GM12864 (cell line): Measurements from ENCODE around the gene GPATCH2.

Source experiments
- DNase-seq: peaks from one replicate; pipeline ENCODE4 v3.0.0-alpha.2; 2011; ENCODE audit warnings: low read depth
- H3K4me3 ChIP-seq: 2 replicates; pipeline ENCODE4 v1.5.1; 2011; ENCODE audit warnings: mild to moderate bottlenecking, low read depth, low read length, control low read depth
- CTCF ChIP-seq: IDR thresholded peaks from 2 replicates; pipeline ENCODE4 v1.5.1; 2011; ENCODE audit warnings: low read depth, mild to moderate bottlenecking, moderate library complexity, low read length, control low read depth, inconsistent platforms; ENCODE audit errors: missing control alignments

GPATCH2 gene

DNA sequence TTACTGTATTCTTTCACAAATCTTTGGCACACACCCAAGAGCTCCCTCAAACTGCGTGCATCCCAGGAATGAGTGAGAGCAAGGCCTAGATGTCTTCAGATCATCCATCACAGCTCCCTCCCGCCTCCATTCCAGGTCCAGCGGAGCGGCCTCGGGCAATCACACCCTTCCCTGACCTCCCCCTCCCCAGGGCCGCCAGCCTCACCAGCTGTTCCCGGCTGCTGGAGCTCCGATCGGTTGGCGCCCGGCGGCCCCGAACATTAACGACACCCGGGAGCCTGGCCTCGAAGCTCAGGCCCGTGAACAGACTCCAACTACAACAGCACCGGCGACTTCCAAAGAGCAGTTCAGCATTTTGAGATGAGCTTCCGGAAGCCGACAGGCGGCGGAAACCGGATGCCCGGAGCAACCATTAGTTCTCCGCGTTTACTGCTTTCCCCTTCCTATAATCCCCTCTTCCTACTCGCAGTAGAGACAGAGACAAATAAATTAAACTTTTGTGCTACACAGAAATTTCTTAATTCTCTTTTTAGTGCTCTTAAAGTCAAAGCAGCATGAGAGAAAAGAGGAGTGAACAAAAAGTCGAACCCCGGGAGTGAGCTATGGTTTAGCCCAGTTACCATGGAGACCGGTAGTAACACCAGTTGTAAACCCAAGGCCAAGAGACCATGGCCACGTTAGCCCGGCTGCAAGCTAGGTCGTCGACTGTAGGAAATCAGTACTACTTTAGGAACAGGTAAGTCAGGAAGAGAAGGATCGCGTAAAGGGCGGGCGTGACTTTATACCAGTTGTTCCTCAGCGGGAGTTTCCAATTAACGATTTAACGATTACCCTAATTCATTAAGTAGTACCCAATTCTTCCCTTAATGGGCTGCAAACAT is at the start of gene GPATCH2, which contains the start of gene SPATA17:
GPATCH2 (minus strand) TSS at position 380 of the 881 bp plus-strand sequence; CDS start at position 261, 119 bp downstream.
SPATA17 (plus strand) TSS at position 634 of the 881 bp plus-strand sequence; CDS start at position 669, 35 bp downstream.
- peak within 1 kb of the TSS; percentile 89 for H3K4me3 ChIP-seq
- peak; percentile 28 for TF ChIP-seq CTCF
- peak; percentile 79 for DNase-seq

GRCh38 chr1:217674028-217674729 is 43.3 kb upstream of the GPATCH2 start:
- TF ChIP-seq CTCF, result no peak
- no peak for DNase-seq

DNA sequence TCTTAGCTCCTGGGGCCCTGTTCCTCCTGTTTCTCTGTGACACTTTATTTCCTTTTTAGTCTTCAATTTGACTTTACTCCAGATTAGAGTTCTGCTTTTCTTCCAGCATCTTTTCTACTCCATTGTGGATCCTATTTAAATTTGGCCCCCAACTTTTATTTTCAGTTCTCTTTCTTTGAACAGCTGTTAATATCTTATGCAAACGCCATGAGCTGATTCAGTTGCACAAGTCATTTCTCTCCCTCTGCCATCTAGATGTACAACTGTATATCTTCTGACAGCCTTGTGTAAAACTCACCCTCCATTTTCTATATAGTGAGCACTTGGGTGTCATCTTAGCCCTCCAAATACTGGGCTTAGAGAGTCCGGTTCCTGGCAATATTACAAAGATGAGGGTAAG is 42.5 kb upstream of the GPATCH2 start:
- no peak for DNase-seq
- no peak overlapping the region for H3K4me3 ChIP-seq
- no peak for TF ChIP-seq CTCF

More at GRCh38 chr1:217674028-217674729, 43.3 kb upstream of the GPATCH2 start:
- H3K4me3 ChIP-seq, result no peak overlapping the region

DNA sequence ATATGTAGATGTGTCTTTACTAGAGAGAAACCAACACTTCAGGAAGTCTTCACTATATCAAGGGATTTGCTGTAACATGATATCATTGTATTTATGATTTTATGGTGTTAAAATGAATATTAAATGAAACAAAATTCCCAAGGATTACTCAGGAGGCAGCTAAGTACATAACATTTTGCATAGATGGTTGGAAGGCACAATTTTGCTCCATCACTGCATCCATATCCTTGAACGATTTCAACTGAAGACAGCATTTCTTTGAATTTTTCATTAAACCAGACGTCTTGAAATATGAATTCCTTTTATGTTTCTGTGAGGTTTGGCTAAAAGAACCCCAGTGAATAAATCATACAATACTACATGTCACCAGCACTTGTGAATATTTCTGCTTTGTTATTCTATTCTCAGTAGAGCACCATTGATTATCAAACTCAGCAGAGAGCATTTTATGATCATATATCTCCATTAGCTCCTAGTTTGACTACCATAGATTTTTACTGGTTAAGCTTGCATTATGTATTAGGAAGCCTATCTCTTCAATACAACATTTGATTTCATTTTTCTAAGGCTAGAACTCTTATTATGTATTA is 37.6 kb upstream of the GPATCH2 start:
- no peak overlapping the region for H3K4me3 ChIP-seq
- TF ChIP-seq CTCF, result no peak
- DNase-seq, result no peak

DNA sequence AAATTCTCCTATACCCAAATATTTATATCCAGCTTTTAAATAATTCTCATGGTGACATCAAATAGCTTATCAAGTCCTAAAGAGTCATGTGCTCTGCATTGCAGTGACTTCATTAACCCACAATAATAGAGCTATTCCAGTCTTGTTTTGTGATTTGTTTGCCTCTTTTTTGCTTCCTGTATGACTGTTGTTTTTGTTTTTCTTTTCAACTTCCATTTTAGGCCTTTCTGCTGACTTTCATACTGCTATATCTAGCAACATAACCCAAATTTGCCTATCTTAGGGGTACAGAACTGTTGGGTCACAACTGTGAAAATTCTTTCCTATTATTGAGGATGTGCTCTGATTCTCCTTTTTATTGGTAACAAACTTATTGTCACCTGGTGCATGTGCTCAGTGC is 30.5 kb upstream of the GPATCH2 start:
- no peak for TF ChIP-seq CTCF
- H3K4me3 ChIP-seq, result no peak overlapping the region
- DNase-seq, result no peak

- DNase-seq, result no peak
- TF ChIP-seq CTCF, result peak; percentile 56
- H3K4me3 ChIP-seq, result no peak overlapping the region
Measured at GRCh38 chr1:217660353-217661062, 29.6 kb upstream of the GPATCH2 start.
